ENCODE results near the gene BLNK. TPM values are rescaled to one million over a fixed set of nuclear protein-coding genes. Genes with fewer than 3 reads are reported as not detected.
"Not testable (repeated sequence)": the region's sequence is repeated elsewhere in the genome, so short reads cannot be mapped to it uniquely, and the experiment has no call there.

Gene BLNK
- polyA plus RNA-seq, 2 of the 4 experiments (the other 2 are of a cell fraction): not detected

DNA sequence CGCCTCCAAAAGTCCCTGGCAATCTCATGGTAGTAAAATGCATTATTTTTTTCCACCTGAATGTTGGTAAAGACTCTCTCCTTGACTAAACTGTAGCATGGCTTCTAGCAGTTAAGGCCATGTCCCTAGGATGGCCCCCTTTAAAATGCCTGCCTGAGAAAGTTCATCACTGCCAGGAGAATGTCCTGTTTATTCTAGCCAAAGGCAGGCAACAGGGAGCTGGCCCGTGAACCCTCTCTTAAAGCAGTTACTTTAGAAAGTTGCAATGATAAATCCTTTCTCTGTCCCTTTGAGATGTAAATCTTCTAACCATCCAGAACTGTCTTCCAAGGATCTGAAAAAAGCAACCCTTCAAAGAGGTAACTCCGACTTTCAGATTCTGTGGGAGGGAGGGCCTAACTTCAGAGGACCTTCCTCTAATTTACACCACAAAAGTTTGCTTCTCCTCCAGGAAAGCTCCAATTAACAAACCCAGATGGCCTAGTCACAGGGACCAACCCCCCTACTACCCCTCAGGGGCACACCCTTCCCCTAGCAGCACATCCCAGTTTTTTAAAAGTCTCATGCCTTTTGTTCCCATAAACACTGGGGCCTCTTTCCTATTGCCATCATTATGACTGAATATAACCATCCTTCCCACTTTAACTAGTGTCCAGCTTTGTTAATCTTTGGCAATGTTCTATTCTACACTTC lies 38.4 kb upstream of the BLNK start:
- H3K9me3 ChIP-seq: no peaks in the 10 kb centered on the region
- H3K4me3 ChIP-seq: no peak overlapping the region
- H3K4me2 ChIP-seq: no peak overlapping the region
- DNase-seq (ENCODE audit: low read depth in 1 of 2, low spot score in 1 of 2) (no peak), ATAC-seq (no peak), FAIRE-seq (no peak)
- no peaks in the 10 kb centered on the region for H3K4me1 ChIP-seq
- ChIA-PET POLR2A (no interaction called here), CTCF (interaction anchor here (0.7 kb wide), 1 partner anchor 293 kb away, joined by 3 read pairs; no protein-coding TSS in a partner anchor)
- TF ChIP-seq HEYL (CRISPR knock-in tag; IDR thresholded peaks at IDR 0.05) (no peak), HOXA7 (CRISPR knock-in tag; IDR thresholded peaks at IDR 0.05) (no peak), MYC (IDR thresholded peaks at IDR 0.05; ENCODE audit: borderline replicate concordance, low read length) (no peak), ZC3H11A (IDR thresholded peaks at IDR 0.05) (no peak), RARB (CRISPR knock-in tag; IDR thresholded peaks at IDR 0.05) (no peak), RNF2 (IDR thresholded peaks at IDR 0.05; ENCODE audit: borderline replicate concordance, low read depth) (no peak), HOXB5 (CRISPR knock-in tag; IDR thresholded peaks at IDR 0.05) (no peak), EHMT2 (IDR thresholded peaks at IDR 0.05; ENCODE audit: low read depth) (no peak)
- TF ChIP-seq, protein P1, sequence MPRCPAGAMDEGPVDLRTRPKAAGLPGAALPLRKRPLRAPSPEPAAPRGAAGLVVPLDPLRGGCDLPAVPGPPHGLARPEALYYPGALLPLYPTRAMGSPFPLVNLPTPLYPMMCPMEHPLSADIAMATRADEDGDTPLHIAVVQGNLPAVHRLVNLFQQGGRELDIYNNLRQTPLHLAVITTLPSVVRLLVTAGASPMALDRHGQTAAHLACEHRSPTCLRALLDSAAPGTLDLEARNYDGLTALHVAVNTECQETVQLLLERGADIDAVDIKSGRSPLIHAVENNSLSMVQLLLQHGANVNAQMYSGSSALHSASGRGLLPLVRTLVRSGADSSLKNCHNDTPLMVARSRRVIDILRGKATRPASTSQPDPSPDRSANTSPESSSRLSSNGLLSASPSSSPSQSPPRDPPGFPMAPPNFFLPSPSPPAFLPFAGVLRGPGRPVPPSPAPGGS (IDR thresholded peaks at IDR 0.05): no peak
- TF ChIP-seq, protein P2, sequence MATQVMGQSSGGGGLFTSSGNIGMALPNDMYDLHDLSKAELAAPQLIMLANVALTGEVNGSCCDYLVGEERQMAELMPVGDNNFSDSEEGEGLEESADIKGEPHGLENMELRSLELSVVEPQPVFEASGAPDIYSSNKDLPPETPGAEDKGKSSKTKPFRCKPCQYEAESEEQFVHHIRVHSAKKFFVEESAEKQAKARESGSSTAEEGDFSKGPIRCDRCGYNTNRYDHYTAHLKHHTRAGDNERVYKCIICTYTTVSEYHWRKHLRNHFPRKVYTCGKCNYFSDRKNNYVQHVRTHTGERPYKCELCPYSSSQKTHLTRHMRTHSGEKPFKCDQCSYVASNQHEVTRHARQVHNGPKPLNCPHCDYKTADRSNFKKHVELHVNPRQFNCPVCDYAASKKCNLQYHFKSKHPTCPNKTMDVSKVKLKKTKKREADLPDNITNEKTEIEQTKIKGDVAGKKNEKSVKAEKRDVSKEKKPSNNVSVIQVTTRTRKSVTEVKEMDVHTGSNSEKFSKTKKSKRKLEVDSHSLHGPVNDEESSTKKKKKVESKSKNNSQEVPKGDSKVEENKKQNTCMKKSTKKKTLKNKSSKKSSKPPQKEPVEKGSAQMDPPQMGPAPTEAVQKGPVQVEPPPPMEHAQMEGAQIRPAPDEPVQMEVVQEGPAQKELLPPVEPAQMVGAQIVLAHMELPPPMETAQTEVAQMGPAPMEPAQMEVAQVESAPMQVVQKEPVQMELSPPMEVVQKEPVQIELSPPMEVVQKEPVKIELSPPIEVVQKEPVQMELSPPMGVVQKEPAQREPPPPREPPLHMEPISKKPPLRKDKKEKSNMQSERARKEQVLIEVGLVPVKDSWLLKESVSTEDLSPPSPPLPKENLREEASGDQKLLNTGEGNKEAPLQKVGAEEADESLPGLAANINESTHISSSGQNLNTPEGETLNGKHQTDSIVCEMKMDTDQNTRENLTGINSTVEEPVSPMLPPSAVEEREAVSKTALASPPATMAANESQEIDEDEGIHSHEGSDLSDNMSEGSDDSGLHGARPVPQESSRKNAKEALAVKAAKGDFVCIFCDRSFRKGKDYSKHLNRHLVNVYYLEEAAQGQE (IDR thresholded peaks at IDR 0.05): no peak
- H3K27ac ChIP-seq: no peak overlapping the region
- WGBS (ENCODE audit: missing lambda C conversion rate): 72% methylated on average over 3 of the region's 3 CpGs

DNA sequence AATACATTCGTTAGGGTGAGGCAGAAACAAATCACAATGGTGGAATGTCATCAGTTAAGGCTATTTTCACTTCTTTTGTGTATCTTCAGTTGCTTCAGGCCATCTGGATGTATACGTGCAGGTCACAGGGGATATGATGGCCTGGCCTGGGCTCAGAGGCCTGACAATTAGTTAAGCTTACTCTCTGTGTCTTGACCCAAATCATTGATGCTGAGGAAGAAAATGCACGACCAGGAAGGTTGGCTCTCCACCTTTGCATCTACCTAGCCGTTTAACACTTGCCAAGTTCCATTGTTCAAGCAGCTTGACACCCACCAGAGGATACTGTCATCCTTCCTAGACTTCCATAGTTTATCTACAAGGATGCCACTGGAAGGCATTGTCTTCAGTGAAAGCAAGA lies 37.5 kb upstream of the BLNK start:
- CTCF ChIA-PET: interaction anchor here (1.0 to 1.3 kb wide), 4 partner anchors 12 to 79 kb away, joined by 3 to 4 read pairs (median 4); no protein-coding TSS in a partner anchor
- POLR2A ChIA-PET; H3K4me3 ChIP-seq; ATAC-seq; FAIRE-seq; H3K9me3 ChIP-seq; H3K4me2 ChIP-seq; H3K4me1 ChIP-seq; DNase-seq (ENCODE audit: low read depth in 1 of 2, low spot score in 1 of 2); H3K27ac ChIP-seq: not testable (repeated sequence)
- WGBS (ENCODE audit: missing lambda C conversion rate): 24% methylated on average over 4 of the region's 4 CpGs

DNA sequence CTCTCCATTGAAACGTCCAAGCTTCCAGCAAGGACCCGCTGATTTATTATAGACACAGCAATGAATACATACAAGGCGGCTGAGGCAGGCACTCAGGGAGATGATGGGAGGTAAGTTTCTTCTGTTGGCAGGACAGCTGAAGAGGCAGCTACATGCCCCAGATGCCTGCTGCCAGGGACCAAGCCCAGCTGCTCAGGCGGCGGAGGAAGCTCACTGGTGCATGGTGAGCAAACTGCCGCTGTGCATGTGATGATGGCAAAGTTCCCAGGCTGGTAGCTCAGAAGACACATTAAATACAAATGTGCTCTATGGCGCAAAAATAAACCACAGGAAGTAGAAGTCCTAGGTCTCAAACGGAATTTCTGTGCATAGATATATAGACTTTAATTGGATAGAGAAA lies 35.1 kb upstream of the BLNK start:
- TF ChIP-seq GATA3 (IDR thresholded peaks at IDR 0.05; ENCODE audit: borderline replicate concordance) (no peak), TP53 (CRISPR knock-in tag; IDR thresholded peaks at IDR 0.05) (no peak), BHLHE40 (IDR thresholded peaks at IDR 0.05; ENCODE audit: low read depth, low read length) (no peak), HDAC2 (IDR thresholded peaks at IDR 0.05) (no peak), NR3C1 (IDR thresholded peaks at IDR 0.05) (no peak), RNF2 (IDR thresholded peaks at IDR 0.05; ENCODE audit: borderline replicate concordance, low read depth) (no peak), EHMT2 (IDR thresholded peaks at IDR 0.05; ENCODE audit: low read depth) (no peak), SMC3 (IDR thresholded peaks at IDR 0.05) (no peak), KDM1A (IDR thresholded peaks at IDR 0.05; ENCODE audit: low read depth) (no peak), CHD2 (IDR thresholded peaks at IDR 0.05; ENCODE audit: low read length, partially characterized antibody) (no peak)
- TF ChIP-seq, protein P3, sequence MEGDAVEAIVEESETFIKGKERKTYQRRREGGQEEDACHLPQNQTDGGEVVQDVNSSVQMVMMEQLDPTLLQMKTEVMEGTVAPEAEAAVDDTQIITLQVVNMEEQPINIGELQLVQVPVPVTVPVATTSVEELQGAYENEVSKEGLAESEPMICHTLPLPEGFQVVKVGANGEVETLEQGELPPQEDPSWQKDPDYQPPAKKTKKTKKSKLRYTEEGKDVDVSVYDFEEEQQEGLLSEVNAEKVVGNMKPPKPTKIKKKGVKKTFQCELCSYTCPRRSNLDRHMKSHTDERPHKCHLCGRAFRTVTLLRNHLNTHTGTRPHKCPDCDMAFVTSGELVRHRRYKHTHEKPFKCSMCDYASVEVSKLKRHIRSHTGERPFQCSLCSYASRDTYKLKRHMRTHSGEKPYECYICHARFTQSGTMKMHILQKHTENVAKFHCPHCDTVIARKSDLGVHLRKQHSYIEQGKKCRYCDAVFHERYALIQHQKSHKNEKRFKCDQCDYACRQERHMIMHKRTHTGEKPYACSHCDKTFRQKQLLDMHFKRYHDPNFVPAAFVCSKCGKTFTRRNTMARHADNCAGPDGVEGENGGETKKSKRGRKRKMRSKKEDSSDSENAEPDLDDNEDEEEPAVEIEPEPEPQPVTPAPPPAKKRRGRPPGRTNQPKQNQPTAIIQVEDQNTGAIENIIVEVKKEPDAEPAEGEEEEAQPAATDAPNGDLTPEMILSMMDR (IDR thresholded peaks at IDR 0.05): no peak
- TF ChIP-seq, protein P4, sequence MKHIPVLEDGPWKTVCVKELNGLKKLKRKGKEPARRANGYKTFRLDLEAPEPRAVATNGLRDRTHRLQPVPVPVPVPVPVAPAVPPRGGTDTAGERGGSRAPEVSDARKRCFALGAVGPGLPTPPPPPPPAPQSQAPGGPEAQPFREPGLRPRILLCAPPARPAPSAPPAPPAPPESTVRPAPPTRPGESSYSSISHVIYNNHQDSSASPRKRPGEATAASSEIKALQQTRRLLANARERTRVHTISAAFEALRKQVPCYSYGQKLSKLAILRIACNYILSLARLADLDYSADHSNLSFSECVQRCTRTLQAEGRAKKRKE (CRISPR knock-in tag; IDR thresholded peaks at IDR 0.05; ENCODE audit: low read depth): no peak
- TF ChIP-seq, protein P5, sequence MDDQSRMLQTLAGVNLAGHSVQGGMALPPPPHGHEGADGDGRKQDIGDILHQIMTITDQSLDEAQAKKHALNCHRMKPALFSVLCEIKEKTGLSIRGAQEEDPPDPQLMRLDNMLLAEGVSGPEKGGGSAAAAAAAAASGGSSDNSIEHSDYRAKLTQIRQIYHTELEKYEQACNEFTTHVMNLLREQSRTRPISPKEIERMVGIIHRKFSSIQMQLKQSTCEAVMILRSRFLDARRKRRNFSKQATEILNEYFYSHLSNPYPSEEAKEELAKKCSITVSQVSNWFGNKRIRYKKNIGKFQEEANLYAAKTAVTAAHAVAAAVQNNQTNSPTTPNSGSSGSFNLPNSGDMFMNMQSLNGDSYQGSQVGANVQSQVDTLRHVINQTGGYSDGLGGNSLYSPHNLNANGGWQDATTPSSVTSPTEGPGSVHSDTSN (IDR thresholded peaks at IDR 0.05): no peak
- no peaks in the 10 kb centered on the region for H3K9me3 ChIP-seq
- 53% methylated on average over 8 of the region's 8 CpGs for WGBS (ENCODE audit: missing lambda C conversion rate)
- POLR2A ChIA-PET: no interaction called here
- DNase-seq (ENCODE audit: low read depth in 1 of 2, low spot score in 1 of 2) (no peak), FAIRE-seq (no peak), ATAC-seq (no peak)
- no peak overlapping the region for H3K4me3 ChIP-seq
- CTCF ChIA-PET: interaction anchor here (1.3 to 2.1 kb wide), 2 partner anchors 13 to 16 kb away, joined by 3 to 5 read pairs; no protein-coding TSS in a partner anchor
- H3K4me2 ChIP-seq: no peak overlapping the region
- H3K27ac ChIP-seq: no peak overlapping the region
- no peaks in the 10 kb centered on the region for H3K4me1 ChIP-seq
